ENCODE data around the gene SUPT20H.

SUPT20H gene

GRCh38 chr13:37029617-37030016, 29.9 kb downstream of the SUPT20H start:
- Histone ChIP-seq H2AFZ (ENCODE audit: low read length) (no peak overlapping the region), H4K20me1 (ENCODE audit: insufficient read depth, low read length) (no peaks in the 10 kb centered on the region), H3K27ac (ENCODE audit: low read depth, low read length, poor library complexity, severe bottlenecking) (no peak overlapping the region), H3K4me1 (ENCODE audit: insufficient read depth, low read length, severe bottlenecking) (no peaks in the 10 kb centered on the region), H3K9me2 (ENCODE audit: low read depth, low read length) (no peaks in the 10 kb centered on the region), H3K4me3 (ENCODE audit: low read depth, low read length, poor library complexity, severe bottlenecking) (no peak overlapping the region), H3K9ac (ENCODE audit: low read length) (no peak overlapping the region), H3K36me3 (ENCODE audit: insufficient read depth, low read length) (peaks cover 40% of the 10 kb centered on the region), H3K9me3 (ENCODE audit: low read length) (no peaks in the 10 kb centered on the region), H3K79me2 (ENCODE audit: insufficient read depth, low read length) (no peaks in the 10 kb centered on the region), H3K4me2 (ENCODE audit: low read length) (no peak overlapping the region), H3K27me3 (ENCODE audit: insufficient read depth, low read length) (no peaks in the 10 kb centered on the region), H3F3A (ENCODE audit: insufficient read depth, low read length) (no peaks in the 10 kb centered on the region)
- no peak for TF ChIP-seq CTCF (IDR thresholded peaks at IDR 0.05; ENCODE audit: low read length)
- no peak for TF ChIP-seq EZH2 (IDR thresholded peaks at IDR 0.05; ENCODE audit: borderline replicate concordance, low read length)

- Histone ChIP-seq H4K20me1 (ENCODE audit: insufficient read depth, low read length) (no peaks in the 10 kb centered on the region), H3K4me3 (ENCODE audit: low read depth, low read length, poor library complexity, severe bottlenecking) (no peak overlapping the region), H3K36me3 (ENCODE audit: insufficient read depth, low read length) (peaks cover 48% of the 10 kb centered on the region), H3F3A (ENCODE audit: insufficient read depth, low read length) (no peaks in the 10 kb centered on the region), H3K9ac (ENCODE audit: low read length) (no peak overlapping the region), H3K4me1 (ENCODE audit: insufficient read depth, low read length, severe bottlenecking) (no peaks in the 10 kb centered on the region), H2AFZ (ENCODE audit: low read length) (no peak overlapping the region), H3K27ac (ENCODE audit: low read depth, low read length, poor library complexity, severe bottlenecking) (no peak overlapping the region), H3K9me3 (ENCODE audit: low read length) (no peaks in the 10 kb centered on the region), H3K79me2 (ENCODE audit: insufficient read depth, low read length) (no peaks in the 10 kb centered on the region), H3K9me2 (ENCODE audit: low read depth, low read length) (no peaks in the 10 kb centered on the region), H3K27me3 (ENCODE audit: insufficient read depth, low read length) (no peaks in the 10 kb centered on the region), H3K4me2 (ENCODE audit: low read length) (no peak overlapping the region)
- no peak for TF ChIP-seq EZH2 (IDR thresholded peaks at IDR 0.05; ENCODE audit: borderline replicate concordance, low read length)
- TF ChIP-seq CTCF (IDR thresholded peaks at IDR 0.05; ENCODE audit: low read length): no peak
Observed at GRCh38 chr13:37027639-37028038, 31.8 kb downstream of the SUPT20H start.

- TF ChIP-seq CTCF (IDR thresholded peaks at IDR 0.05; ENCODE audit: low read length): no peak
- no peaks in the 10 kb centered on the region for H3K79me2 ChIP-seq (ENCODE audit: insufficient read depth, low read length)
- no peaks in the 10 kb centered on the region for H3K4me1 ChIP-seq (ENCODE audit: insufficient read depth, low read length, severe bottlenecking)
- H3F3A ChIP-seq (ENCODE audit: insufficient read depth, low read length): no peaks in the 10 kb centered on the region
- no peak overlapping the region for H3K4me3 ChIP-seq (ENCODE audit: low read depth, low read length, poor library complexity, severe bottlenecking)
- H3K9ac ChIP-seq (ENCODE audit: low read length): no peak overlapping the region
- H3K27me3 ChIP-seq (ENCODE audit: insufficient read depth, low read length): no peaks in the 10 kb centered on the region
- no peaks in the 10 kb centered on the region for H4K20me1 ChIP-seq (ENCODE audit: insufficient read depth, low read length)
- H3K27ac ChIP-seq (ENCODE audit: low read depth, low read length, poor library complexity, severe bottlenecking): no peak overlapping the region
- no peak overlapping the region for H2AFZ ChIP-seq (ENCODE audit: low read length)
- H3K9me2 ChIP-seq (ENCODE audit: low read depth, low read length): no peaks in the 10 kb centered on the region
- no peaks in the 10 kb centered on the region for H3K9me3 ChIP-seq (ENCODE audit: low read length)
- H3K4me2 ChIP-seq (ENCODE audit: low read length): no peak overlapping the region
- H3K36me3 ChIP-seq (ENCODE audit: insufficient read depth, low read length): peaks cover 48% of the 10 kb centered on the region
Observed at GRCh38 chr13:37026771-37027170, 32.7 kb downstream of the SUPT20H start.

All from OCI-LY1 (cell line).